Chondrocyte (in vitro differentiated cells): ENCODE results near the gene COBL. TPM values are rescaled to one million over a fixed set of nuclear protein-coding genes. Genes with fewer than 3 reads are reported as not detected.

Experiments
- DNase-seq: peaks from one replicate; pipeline ENCODE4 v3.0.0; 2021; ENCODE audit warnings: mixed read lengths, low spot score
- H3K27ac Mint-ChIP-seq: one replicate; pipeline ENCODE4 v1.8.0; 2021; ENCODE audit warnings: mild to moderate bottlenecking, moderate library complexity, mixed read lengths; ENCODE audit not compliant: unreplicated experiment
- H3K27me3 Mint-ChIP-seq: 2 replicates; pipeline ENCODE4 v1.8.0; 2021; ENCODE audit warnings: low read depth, mixed read lengths
- H3K36me3 Mint-ChIP-seq: 2 replicates; pipeline ENCODE4 v1.8.0; 2021; ENCODE audit warnings: low read depth, mixed read lengths
- H3K4me1 Mint-ChIP-seq: 2 replicates; pipeline ENCODE4 v1.8.0; 2021; ENCODE audit warnings: low read depth, mild to moderate bottlenecking, mixed read lengths
- H3K4me3 Mint-ChIP-seq: one replicate; pipeline ENCODE4 v1.8.0; 2021; ENCODE audit warnings: mild to moderate bottlenecking, moderate library complexity, mixed read lengths; ENCODE audit not compliant: unreplicated experiment
- H3K9me3 Mint-ChIP-seq: 2 replicates; pipeline ENCODE4 v1.8.0; 2021; ENCODE audit warnings: low read depth, mixed read lengths
- total RNA-seq: library from RNA; stranded (reverse); gene quantifications from 3 replicates; pipeline ENCODE4 v1.2.1, GENCODE V29; 2021
- TF ChIP-seq, protein P1 (sequence below): fragments of 200-600 bp; sonication (generic); IDR thresholded peaks from 2 replicates; pipeline ENCODE4 v1.5.0; 2021; ENCODE audit warnings: antibody characterized with exemption, mild to moderate bottlenecking, moderate library complexity

Gene COBL
- total RNA-seq, 1 donor from 2014 or later: 0.17 TPM

DNA sequence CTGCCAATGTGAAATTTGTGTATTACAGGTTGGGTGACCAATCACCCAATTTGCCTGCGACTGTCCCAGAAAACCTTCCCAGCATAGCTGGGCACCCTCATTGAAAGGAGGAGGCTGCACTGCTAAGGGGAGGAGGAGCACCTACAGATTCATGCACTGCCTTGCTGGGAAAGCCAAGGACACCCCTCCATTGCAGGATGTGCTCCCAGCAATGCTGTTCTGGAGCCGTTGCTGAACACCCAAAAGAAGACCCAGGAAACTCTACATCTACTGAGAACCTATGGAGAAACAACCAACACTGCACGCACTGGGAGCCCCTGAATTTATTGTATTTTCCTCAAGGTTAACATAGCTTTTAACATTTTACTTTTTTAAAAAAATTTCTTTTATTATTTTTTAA, 295.7 kb downstream of the COBL start:
- no peak overlapping the region for H3K27ac Mint-ChIP-seq
- no peak for DNase-seq

DNA sequence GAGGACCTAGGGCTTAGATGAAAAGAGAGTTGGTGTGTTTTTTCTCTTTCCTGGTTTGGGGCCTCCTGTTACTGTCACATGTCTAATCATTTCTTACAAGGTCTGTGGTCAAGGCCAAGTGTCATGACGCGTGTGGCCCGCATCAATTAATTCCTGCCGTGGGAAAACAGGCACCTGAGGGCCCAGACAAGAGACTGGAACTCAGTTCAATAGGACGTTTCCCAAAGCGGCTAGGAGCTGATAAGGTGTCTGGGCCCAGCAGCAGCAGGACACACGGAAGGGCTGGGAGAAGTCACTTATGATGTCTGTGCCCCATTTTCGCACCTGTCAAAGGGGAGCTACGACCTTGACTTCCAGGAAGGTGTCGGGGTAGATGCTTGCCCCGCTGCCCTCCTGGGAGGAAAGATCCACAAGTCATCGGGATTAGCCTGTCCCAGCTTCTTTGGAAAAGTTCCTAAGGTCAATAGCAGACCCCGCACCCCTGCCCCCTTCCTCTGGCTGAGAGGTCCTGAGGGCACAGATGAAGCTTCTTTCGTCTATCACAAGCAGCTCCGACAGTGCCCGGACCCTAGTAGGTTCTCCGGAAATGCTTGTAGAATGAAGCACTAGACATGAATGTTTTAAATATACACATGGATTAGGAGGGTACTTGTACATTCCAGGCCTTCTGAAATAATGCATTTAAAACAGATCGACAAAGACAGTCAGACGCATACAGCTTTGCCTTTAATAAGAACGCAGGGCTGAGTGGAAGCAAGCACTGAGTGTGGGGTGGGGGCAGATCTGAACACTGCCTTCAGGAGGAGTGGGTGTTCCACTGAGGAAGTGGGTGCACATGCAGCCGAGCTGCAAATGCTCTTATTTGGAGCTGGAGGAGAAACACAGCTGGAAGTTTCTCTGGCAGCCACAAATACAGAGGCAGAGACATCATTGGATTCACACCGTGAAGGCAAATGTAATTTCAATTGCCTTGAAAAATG, 296.4 kb downstream of the COBL start:
- peaks cover 3% of the 10 kb centered on the region for H3K27me3 Mint-ChIP-seq

More for the DNA sequence above, 295.7 kb downstream of the COBL start:
- Mint-ChIP-seq H3K27me3 (no peaks in the 10 kb centered on the region), H3K9me3 (no peaks in the 10 kb centered on the region), H3K4me3 (no peak overlapping the region), H3K4me1 (peaks cover 8% of the 10 kb centered on the region), H3K36me3 (no peaks in the 10 kb centered on the region)
- TF ChIP-seq, protein P1, sequence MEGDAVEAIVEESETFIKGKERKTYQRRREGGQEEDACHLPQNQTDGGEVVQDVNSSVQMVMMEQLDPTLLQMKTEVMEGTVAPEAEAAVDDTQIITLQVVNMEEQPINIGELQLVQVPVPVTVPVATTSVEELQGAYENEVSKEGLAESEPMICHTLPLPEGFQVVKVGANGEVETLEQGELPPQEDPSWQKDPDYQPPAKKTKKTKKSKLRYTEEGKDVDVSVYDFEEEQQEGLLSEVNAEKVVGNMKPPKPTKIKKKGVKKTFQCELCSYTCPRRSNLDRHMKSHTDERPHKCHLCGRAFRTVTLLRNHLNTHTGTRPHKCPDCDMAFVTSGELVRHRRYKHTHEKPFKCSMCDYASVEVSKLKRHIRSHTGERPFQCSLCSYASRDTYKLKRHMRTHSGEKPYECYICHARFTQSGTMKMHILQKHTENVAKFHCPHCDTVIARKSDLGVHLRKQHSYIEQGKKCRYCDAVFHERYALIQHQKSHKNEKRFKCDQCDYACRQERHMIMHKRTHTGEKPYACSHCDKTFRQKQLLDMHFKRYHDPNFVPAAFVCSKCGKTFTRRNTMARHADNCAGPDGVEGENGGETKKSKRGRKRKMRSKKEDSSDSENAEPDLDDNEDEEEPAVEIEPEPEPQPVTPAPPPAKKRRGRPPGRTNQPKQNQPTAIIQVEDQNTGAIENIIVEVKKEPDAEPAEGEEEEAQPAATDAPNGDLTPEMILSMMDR: no peak

DNA sequence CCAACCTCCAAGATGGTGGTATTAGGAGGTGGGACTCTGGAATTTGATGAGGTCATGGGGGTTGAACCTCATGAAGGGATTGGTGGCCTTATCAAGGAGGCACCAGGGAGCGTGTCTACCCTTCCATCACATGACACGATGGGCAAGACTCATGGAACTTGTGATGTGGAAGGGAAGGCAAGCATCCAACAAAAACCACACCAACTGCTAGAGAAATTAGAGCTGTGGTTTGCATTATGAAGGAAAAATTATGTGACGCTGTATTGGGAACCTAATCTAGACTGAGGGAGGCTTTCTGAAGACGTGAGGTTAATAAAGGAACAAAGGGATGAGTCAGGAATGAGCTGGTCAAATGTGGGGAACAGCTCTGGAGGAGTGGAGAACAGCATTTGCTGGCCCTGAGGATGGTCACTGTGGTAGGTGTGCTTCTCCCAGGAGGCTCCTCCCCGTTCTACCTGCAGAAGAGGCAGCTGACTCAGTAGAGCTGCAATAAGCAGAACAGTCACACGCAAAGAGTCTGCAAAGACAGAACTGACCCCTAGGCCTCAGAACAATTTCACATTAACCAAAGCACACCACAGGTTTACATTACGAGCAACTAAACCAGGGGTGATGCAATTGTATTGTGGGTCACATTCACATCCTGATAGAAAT, 297.3 kb downstream of the COBL start:
- TF ChIP-seq, protein P1: no peak
- H3K27ac Mint-ChIP-seq: no peak overlapping the region
- H3K4me1 Mint-ChIP-seq: peaks cover 8% of the 10 kb centered on the region
- H3K4me3 Mint-ChIP-seq: no peak overlapping the region
- H3K27me3 Mint-ChIP-seq: peaks cover 7% of the 10 kb centered on the region
- no peaks in the 10 kb centered on the region for H3K9me3 Mint-ChIP-seq
- DNase-seq: no peak
- H3K36me3 Mint-ChIP-seq: peaks cover 2% of the 10 kb centered on the region

More for the DNA sequence above, 296.4 kb downstream of the COBL start:
- no peaks in the 10 kb centered on the region for H3K9me3 Mint-ChIP-seq
- TF ChIP-seq, protein P1: no peak
- peaks cover 2% of the 10 kb centered on the region for H3K36me3 Mint-ChIP-seq
- H3K4me3 Mint-ChIP-seq: no peak overlapping the region
- H3K27ac Mint-ChIP-seq: no peak overlapping the region
- DNase-seq: no peak
- peaks cover 8% of the 10 kb centered on the region for H3K4me1 Mint-ChIP-seq

DNA sequence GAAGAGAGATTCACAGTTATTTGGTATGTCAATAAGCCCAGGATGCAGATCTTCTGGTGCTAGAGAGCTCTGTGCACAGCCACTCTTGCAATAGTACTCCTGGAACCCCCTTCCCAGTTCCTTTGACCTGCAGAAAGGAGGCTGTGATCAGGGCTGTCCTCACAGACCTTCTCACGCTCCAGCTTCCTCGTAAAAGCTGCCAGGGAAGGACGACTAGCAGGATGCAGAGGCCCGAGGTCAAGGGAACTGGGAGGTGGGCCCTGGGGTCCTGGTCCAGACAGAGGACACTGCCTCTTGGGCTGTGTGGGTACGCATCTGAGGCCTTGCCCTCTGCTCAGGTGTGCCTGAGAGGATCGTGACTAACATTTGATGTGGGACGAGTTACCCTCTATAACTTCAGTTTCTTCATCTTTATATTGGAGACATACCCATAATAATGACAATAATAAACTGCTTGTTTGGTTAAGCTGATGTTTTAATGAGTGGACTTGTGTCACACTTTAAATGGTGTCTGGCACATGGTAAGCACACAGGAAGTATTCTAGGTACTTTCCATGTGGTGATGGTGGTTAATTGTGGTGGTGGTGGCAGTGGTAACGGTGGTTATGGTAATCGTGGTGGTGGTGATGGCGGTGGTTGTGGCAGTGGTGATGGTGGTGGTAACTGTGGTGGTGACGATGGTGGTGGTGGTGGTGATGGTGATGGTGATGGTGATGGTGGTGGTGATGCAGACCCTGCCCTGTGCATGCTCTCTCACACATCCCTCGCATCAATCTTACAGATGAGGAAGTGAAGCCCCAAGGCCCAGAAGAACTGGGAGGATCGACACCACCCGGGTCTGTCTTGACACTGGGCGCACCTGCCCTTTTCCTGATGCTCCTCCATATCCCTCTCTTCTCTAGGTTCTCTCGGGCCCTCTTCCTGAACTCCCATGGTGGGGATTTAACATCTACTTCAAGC, 298.8 kb downstream of the COBL start:
- Mint-ChIP-seq H3K9me3 (no peaks in the 10 kb centered on the region), H3K27me3 (peaks cover 20% of the 10 kb centered on the region), H3K4me1 (peaks cover 8% of the 10 kb centered on the region), H3K4me3 (no peak overlapping the region), H3K27ac (no peak overlapping the region), H3K36me3 (peaks cover 2% of the 10 kb centered on the region)
- TF ChIP-seq, protein P1: no peak
- no peak for DNase-seq
